ENCODE data around the gene SLX4IP.

GRCh38 chr20:10597637-10598036 is 162.5 kb downstream of the SLX4IP start:
- TF ChIP-seq POLR2AphosphoS5 (IDR thresholded peaks at IDR 0.05; ENCODE audit: borderline replicate concordance, low read depth, low read length) (no peak), EZH2 (IDR thresholded peaks at IDR 0.05) (no peak), FOXP2 (optimal IDR thresholded peaks at IDR 0.05; ENCODE audit: control extremely low read depth, extremely low read length, insufficient read depth) (no peak)

All from SK-N-MC (cell line).